Measurements from ENCODE around the gene TIMM23. TPM values are rescaled to one million over a fixed set of nuclear protein-coding genes. Genes with fewer than 3 reads are reported as not detected.

Gene TIMM23
- total RNA-seq, 1 donor from 2014 or later: 56.0 TPM

DNA sequence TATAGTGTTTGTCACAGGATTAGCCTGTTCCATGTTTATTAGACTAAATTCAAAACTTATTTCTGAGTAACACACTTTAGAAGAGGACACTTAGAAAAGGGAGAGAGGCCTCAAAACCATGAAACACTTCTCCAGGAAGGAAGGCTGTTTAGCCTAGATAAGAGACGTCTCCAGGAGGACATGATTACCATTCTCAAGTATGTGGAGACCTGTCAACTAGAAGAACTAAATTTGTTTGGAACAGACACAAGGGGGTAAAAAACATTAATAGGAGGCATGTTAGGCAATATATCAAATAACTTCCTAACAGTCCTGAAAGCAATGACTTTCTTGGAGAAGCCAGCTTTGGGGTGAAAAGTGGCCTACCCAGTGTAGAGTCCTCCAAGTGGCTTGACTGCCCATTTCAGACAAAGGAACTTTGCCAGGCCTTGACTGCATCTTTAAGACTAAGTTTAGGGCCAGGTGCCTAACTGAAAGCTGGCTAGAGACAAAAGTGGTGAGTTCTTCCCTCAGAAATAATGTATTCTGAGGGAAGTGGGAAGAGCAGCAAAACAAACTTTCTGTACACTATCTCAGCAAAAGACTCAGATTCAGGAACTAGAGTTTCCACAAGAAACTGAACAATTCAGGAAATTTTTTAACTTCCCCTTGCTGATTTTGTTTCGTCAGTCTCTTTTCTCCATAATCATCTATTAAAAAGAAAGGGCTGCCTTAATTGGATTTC lies 46.3 kb downstream of the TIMM23 start:
- no peak for DNase-seq
- peaks cover 1% of the 10 kb centered on the region for H3K9me3 Mint-ChIP-seq (ENCODE audit: unreplicated experiment)
- TF ChIP-seq, protein P1, sequence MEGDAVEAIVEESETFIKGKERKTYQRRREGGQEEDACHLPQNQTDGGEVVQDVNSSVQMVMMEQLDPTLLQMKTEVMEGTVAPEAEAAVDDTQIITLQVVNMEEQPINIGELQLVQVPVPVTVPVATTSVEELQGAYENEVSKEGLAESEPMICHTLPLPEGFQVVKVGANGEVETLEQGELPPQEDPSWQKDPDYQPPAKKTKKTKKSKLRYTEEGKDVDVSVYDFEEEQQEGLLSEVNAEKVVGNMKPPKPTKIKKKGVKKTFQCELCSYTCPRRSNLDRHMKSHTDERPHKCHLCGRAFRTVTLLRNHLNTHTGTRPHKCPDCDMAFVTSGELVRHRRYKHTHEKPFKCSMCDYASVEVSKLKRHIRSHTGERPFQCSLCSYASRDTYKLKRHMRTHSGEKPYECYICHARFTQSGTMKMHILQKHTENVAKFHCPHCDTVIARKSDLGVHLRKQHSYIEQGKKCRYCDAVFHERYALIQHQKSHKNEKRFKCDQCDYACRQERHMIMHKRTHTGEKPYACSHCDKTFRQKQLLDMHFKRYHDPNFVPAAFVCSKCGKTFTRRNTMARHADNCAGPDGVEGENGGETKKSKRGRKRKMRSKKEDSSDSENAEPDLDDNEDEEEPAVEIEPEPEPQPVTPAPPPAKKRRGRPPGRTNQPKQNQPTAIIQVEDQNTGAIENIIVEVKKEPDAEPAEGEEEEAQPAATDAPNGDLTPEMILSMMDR (IDR thresholded peaks at IDR 0.05; ENCODE audit: partially characterized antibody, unreplicated experiment): no peak
- H3K27me3 Mint-ChIP-seq (ENCODE audit: unreplicated experiment): peaks cover 2% of the 10 kb centered on the region
- no peaks in the 10 kb centered on the region for H3K36me3 Mint-ChIP-seq (ENCODE audit: unreplicated experiment)
- H3K4me1 Mint-ChIP-seq (ENCODE audit: low read depth, unreplicated experiment): peaks cover 15% of the 10 kb centered on the region
- no peak overlapping the region for H3K4me3 Mint-ChIP-seq (ENCODE audit: unreplicated experiment)
- no peak overlapping the region for H3K27ac Mint-ChIP-seq (ENCODE audit: unreplicated experiment)

DNA sequence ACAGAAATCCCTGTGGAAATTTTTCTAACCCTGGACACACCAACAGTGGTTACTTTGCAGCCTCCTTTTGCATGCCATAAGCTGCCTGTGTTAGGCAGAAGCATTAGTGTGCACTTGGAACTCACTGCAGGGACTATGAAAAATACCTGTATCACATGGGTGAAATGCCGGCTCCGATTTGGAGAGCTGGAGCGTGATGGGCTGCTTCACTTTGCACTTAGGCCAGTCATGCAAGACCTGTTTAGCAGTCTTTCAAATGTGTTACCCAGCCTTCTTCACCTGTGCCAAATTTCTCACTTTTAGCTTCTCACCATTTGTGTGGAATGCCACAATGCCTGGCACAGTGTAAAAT lies 46.9 kb downstream of the TIMM23 start:
- no peak overlapping the region for H3K4me3 Mint-ChIP-seq (ENCODE audit: unreplicated experiment)
- no peaks in the 10 kb centered on the region for H3K36me3 Mint-ChIP-seq (ENCODE audit: unreplicated experiment)
- peaks cover 19% of the 10 kb centered on the region for H3K4me1 Mint-ChIP-seq (ENCODE audit: low read depth, unreplicated experiment)
- peaks cover 3% of the 10 kb centered on the region for H3K9me3 Mint-ChIP-seq (ENCODE audit: unreplicated experiment)
- no peak for DNase-seq
- peaks cover 2% of the 10 kb centered on the region for H3K27me3 Mint-ChIP-seq (ENCODE audit: unreplicated experiment)
- H3K27ac Mint-ChIP-seq (ENCODE audit: unreplicated experiment): no peak overlapping the region
- TF ChIP-seq, protein P1 (IDR thresholded peaks at IDR 0.05; ENCODE audit: partially characterized antibody, unreplicated experiment): no peak

DNA sequence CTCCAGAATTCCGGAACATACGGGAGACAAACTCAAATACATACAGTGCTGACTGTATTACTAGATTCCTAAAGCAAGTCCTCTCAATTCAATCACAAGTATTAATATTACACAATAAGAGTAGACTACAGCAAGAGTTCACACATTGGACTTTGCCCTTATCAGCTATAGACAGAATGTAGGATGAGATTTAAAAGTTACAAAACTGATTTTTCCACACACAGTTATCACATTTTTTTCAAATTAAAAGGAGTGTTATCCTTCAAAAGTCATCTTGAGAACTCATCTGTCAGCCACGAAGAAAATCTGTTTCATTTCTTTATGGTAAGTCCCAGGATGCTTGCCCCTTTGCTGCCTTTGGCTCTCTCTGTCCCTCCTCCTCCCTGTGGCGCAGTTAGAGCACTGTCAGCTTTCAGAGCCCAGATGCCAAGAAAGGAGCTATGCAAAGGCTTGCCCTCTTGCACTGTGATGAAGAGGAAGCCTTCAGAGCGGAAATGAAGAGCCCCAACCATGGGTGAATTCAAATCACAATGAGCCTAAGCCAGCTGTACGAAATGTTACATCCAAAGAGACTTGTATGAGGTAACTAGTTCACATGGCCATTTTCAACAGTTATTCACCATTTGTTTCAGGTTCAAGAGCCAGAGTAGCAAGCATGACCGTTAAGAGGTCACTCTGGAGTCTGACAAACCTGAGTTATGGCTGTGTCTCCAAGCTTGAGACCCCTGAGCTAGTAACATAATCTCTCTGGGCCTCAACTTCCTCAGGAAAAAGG lies 47.5 kb downstream of the TIMM23 start:
- Mint-ChIP-seq H3K4me1 (ENCODE audit: low read depth, unreplicated experiment) (peaks cover 25% of the 10 kb centered on the region), H3K4me3 (ENCODE audit: unreplicated experiment) (no peak overlapping the region)
- no peak for DNase-seq

DNA sequence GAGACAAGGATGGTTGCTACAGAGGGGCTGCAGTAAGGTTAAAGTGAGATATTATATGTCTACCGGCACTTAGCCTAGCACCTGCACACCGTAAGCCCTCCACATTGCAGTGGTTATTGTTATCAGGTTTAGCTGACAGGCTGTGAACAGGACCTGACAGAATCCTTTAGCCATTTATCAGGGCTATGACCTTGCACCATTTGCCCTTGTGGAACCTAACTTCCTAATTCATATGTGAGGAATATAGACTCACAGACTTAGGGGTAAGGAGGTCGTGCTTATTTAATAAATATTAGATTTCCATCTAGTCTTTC lies 48.0 kb downstream of the TIMM23 start:
- TF ChIP-seq, protein P1 (IDR thresholded peaks at IDR 0.05; ENCODE audit: partially characterized antibody, unreplicated experiment): no peak
- Mint-ChIP-seq H3K27me3 (ENCODE audit: unreplicated experiment) (peaks cover 2% of the 10 kb centered on the region), H3K36me3 (ENCODE audit: unreplicated experiment) (no peaks in the 10 kb centered on the region), H3K9me3 (ENCODE audit: unreplicated experiment) (peaks cover 3% of the 10 kb centered on the region), H3K4me3 (ENCODE audit: unreplicated experiment) (no peak overlapping the region), H3K4me1 (ENCODE audit: low read depth, unreplicated experiment) (peaks cover 27% of the 10 kb centered on the region), H3K27ac (ENCODE audit: unreplicated experiment) (no peak overlapping the region)
- DNase-seq: no peak

More for the DNA sequence above, 47.5 kb downstream of the TIMM23 start:
- H3K36me3 Mint-ChIP-seq (ENCODE audit: unreplicated experiment): no peaks in the 10 kb centered on the region
- peaks cover 3% of the 10 kb centered on the region for H3K9me3 Mint-ChIP-seq (ENCODE audit: unreplicated experiment)
- H3K27ac Mint-ChIP-seq (ENCODE audit: unreplicated experiment): peak overlapping the region; percentile 4
- TF ChIP-seq, protein P1 (IDR thresholded peaks at IDR 0.05; ENCODE audit: partially characterized antibody, unreplicated experiment): no peak
- peaks cover 2% of the 10 kb centered on the region for H3K27me3 Mint-ChIP-seq (ENCODE audit: unreplicated experiment)

Measured in glutamatergic neuron (in vitro differentiated cells).